Measurements from ENCODE around the gene ZNF423.

GRCh38 chr16:49524947-49525315 is 331.0 kb downstream of the ZNF423 start:
- no peak for TF ChIP-seq TARDBP (IDR thresholded peaks at IDR 0.05)
- no peak for TF ChIP-seq ARNT (IDR thresholded peaks at IDR 0.05)
- no peak for TF ChIP-seq BHLHE40 (IDR thresholded peaks at IDR 0.05; ENCODE audit: borderline replicate concordance)
